ENCODE results near the gene ATRAID.

- TF ChIP-seq, protein P1, sequence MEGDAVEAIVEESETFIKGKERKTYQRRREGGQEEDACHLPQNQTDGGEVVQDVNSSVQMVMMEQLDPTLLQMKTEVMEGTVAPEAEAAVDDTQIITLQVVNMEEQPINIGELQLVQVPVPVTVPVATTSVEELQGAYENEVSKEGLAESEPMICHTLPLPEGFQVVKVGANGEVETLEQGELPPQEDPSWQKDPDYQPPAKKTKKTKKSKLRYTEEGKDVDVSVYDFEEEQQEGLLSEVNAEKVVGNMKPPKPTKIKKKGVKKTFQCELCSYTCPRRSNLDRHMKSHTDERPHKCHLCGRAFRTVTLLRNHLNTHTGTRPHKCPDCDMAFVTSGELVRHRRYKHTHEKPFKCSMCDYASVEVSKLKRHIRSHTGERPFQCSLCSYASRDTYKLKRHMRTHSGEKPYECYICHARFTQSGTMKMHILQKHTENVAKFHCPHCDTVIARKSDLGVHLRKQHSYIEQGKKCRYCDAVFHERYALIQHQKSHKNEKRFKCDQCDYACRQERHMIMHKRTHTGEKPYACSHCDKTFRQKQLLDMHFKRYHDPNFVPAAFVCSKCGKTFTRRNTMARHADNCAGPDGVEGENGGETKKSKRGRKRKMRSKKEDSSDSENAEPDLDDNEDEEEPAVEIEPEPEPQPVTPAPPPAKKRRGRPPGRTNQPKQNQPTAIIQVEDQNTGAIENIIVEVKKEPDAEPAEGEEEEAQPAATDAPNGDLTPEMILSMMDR (IDR thresholded peaks at IDR 0.05; ENCODE audit: borderline replicate concordance, extremely low read depth, low read length, poor library complexity, severe bottlenecking), result no peak
- TF ChIP-seq EZH2 (IDR thresholded peaks at IDR 0.05; ENCODE audit: borderline replicate concordance, low read depth, low read length, severe bottlenecking), result no peak
Observed at GRCh38 chr2:27255187-27255586, 43.3 kb downstream of the ATRAID start.
